Upper lobe of right lung (tissue), 1 donor: ENCODE measurements around the gene MANF. TPM values are rescaled to one million over a fixed set of nuclear protein-coding genes. Genes with fewer than 3 reads are reported as not detected.

Experiments
- ATAC-seq: fragments of 200-7000 bp; cut with Tn5 transposase; one replicate; pipeline ENCODE4 v1.9.1; 2020; ENCODE audit warnings: mild to moderate bottlenecking, moderate library complexity
- DNase-seq: peaks from one replicate; pipeline ENCODE4 v3.0.0-alpha.2; 2020
- H3K27ac ChIP-seq: fragments of 200-600 bp; one replicate; pipeline ENCODE4 v1.8.0; 2022
- H3K27me3 ChIP-seq: fragments of 200-600 bp; one replicate; pipeline ENCODE4 v1.8.0; 2022; ENCODE audit warnings: mild to moderate bottlenecking
- H3K36me3 ChIP-seq: fragments of 200-600 bp; one replicate; pipeline ENCODE4 v1.8.0; 2022
- H3K4me1 ChIP-seq: fragments of 200-600 bp; one replicate; pipeline ENCODE4 v1.8.0; 2022
- H3K4me3 ChIP-seq: fragments of 200-600 bp; one replicate; pipeline ENCODE4 v1.8.0; 2022; ENCODE audit warnings: mild to moderate bottlenecking
- H3K9me3 ChIP-seq: fragments of 200-600 bp; one replicate; pipeline ENCODE4 v1.8.0; 2022
- intact Hi-C: fragments of 100-400 bp; cut with DNase I; formaldehyde crosslinking; loops from one replicate; pipeline ENCODE4 v1.11.0; 2022
- total RNA-seq: library from RNA; stranded (reverse); fragmentation: NEBNext Ultra II Directional; extraction: Animal tissue kit (Norgen Biotek cat#: 25700); gene quantifications from one replicate; pipeline ENCODE4 v1.2.1, GENCODE V29; 2021
- TF ChIP-seq, protein P1 (sequence below): fragments of 200-600 bp; IDR thresholded peaks from one replicate; pipeline ENCODE4 v1.8.0; 2022; ENCODE audit warnings: antibody characterized with exemption
- donor health status: DM: no; HTN: yes; CAD: no; lungs with severe emphysema.

Gene MANF
- total RNA-seq, 1 donor from 2014 or later, result 80.3 TPM

DNA sequence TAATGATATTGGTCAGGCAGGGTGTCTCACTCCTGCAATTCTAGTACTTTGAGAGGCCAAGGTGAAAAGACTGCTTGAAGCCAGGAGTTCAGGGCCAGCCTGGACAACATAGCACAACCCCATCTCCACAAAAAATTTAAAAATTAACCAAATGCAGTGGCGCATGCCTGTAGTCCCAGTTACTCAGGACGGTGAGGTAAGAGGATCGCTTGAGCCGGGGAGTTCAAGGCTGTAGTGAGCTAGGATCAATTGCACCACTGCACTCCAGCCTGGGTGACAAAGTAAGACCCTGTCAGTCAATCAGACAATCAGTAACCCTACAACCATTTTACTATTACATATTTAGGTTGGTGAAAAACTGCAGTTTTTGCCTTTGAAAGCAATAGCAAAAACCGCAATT is 49.0 kb downstream of the MANF start:
- intact Hi-C loops, result no loop called here
- peaks cover 61% of the 10 kb centered on the region for H3K36me3 ChIP-seq

DNA sequence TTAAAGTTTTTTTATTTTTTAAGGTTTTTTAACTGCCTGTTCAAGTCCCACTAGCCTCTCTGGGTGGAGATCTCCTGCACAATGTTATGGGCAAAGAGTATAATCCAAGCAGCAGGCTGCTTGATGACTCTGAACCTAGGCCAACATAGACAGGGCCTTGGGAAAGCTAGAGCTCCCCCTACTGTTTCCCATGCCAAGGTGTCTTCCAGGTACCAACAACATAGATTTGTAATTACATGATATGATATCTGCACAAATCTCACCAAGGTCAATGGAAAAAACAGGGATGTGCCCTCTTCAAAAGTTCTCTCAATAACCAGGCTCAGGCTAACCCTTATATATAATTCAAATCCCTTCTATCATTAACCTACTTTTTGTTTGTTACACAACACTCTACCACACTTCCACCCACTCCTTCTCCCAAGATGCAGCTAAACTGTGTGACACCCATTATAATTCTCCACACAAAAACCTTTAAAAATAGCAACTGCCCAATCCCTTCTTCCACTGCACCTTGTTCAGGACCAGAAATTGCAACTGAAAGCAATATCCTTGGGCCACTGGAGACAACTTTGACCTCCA is 49.7 kb downstream of the MANF start:
- H3K27ac ChIP-seq, result no peak overlapping the region
- no peak overlapping the region for H3K4me3 ChIP-seq
- ATAC-seq, result peak; percentile 95
- H3K36me3 ChIP-seq, result peaks cover 60% of the 10 kb centered on the region
- peaks cover 3% of the 10 kb centered on the region for H3K4me1 ChIP-seq
- H3K9me3 ChIP-seq, result no peaks in the 10 kb centered on the region
- H3K27me3 ChIP-seq, result no peaks in the 10 kb centered on the region
- TF ChIP-seq, protein P1, sequence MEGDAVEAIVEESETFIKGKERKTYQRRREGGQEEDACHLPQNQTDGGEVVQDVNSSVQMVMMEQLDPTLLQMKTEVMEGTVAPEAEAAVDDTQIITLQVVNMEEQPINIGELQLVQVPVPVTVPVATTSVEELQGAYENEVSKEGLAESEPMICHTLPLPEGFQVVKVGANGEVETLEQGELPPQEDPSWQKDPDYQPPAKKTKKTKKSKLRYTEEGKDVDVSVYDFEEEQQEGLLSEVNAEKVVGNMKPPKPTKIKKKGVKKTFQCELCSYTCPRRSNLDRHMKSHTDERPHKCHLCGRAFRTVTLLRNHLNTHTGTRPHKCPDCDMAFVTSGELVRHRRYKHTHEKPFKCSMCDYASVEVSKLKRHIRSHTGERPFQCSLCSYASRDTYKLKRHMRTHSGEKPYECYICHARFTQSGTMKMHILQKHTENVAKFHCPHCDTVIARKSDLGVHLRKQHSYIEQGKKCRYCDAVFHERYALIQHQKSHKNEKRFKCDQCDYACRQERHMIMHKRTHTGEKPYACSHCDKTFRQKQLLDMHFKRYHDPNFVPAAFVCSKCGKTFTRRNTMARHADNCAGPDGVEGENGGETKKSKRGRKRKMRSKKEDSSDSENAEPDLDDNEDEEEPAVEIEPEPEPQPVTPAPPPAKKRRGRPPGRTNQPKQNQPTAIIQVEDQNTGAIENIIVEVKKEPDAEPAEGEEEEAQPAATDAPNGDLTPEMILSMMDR, result peak; percentile 68
- DNase-seq, result no peak
- intact Hi-C loops, result no loop called here

More for the DNA sequence above, 49.0 kb downstream of the MANF start:
- Histone ChIP-seq H3K4me1 (peaks cover 3% of the 10 kb centered on the region), H3K4me3 (no peak overlapping the region), H3K27me3 (no peaks in the 10 kb centered on the region), H3K27ac (no peak overlapping the region), H3K9me3 (no peaks in the 10 kb centered on the region)
- DNase-seq (no peak), ATAC-seq (no peak)
- TF ChIP-seq, protein P1, result no peak

DNA sequence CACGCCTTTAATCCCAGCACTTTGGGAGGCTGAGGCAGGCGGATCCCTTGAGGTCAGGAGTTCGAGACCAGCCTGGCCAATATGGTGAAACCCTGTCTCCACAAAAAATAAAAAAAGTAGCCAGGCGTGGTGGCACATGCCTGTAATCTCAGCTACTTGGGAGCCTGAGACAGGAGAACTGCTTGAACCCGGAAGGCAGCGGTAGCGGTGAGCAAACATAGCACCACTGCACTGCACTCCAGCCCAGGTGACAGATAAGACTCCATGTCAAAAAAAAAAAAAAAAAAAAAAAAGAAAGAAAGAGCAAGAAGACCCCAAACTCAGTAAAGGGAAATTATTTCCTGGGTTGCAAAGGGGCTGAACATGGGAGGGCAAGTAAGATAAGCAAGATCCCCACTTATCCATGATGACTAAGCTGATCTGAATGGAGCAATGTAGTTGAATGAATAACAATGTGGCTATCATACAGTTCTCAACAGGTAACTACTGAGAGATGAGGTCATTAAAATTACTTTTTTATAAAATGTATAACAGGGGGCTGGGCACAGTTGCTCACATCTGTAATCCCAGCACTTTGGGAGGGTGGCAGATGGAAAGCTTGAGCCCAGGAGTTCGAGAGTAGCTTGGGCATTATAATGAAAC is 52.0 kb downstream of the MANF start:
- Histone ChIP-seq H3K36me3 (peaks cover 62% of the 10 kb centered on the region), H3K27ac (no peak overlapping the region), H3K4me3 (no peak overlapping the region), H3K9me3 (no peaks in the 10 kb centered on the region), H3K4me1 (peaks cover 3% of the 10 kb centered on the region), H3K27me3 (no peaks in the 10 kb centered on the region)
- peak; percentile 55 for ATAC-seq
- intact Hi-C loops, result no loop called here
- DNase-seq, result no peak
- TF ChIP-seq, protein P1, result no peak

Other genes starting within 250 kb of the MANF start
- 26.4 TPM for gene RBM15B, start 6.0 kb downstream of the MANF start, total RNA-seq
- gene DCAF1, start 114.7 kb downstream of the MANF start, total RNA-seq, result 25.1 TPM
- 27.9 TPM for gene RAD54L2, start 153.4 kb downstream of the MANF start, total RNA-seq